Measurements from ENCODE around the gene PLCG2. TPM values are rescaled to one million over a fixed set of nuclear protein-coding genes. Genes with fewer than 3 reads are reported as not detected.

The PLCG2 gene
- total RNA-seq, 1 donor from 2014 or later, result 14.2 TPM

DNA sequence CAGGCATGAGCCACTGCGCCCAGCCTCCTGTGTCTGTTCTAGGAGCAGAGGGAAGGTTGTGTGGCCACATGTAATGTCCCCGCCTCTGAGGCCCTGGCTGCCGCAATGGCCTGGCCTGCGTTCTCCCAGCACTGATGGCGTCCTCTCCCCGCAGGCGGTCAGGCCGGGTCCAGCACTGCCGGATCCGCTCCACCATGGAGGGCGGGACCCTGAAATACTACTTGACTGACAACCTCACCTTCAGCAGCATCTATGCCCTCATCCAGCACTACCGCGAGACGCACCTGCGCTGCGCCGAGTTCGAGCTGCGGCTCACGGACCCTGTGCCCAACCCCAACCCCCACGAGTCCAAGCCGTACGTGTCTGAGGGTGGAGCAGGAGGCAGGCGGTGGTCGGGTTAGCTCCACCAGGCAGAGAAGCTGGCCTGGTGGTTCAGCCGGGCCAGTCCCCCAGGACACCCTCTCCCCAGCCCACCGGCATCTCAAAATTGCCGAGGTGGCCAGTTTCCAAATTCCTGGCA, 131.3 kb downstream of the PLCG2 start:
- Histone ChIP-seq H3K27me3 (no peaks in the 10 kb centered on the region), H3K4me3 (no peak overlapping the region), H3K4me1 (no peaks in the 10 kb centered on the region), H3K36me3 (no peaks in the 10 kb centered on the region), H3K9me3 (no peaks in the 10 kb centered on the region), H3K27ac (no peak overlapping the region)
- intact Hi-C loops (cut with DNase I), result no loop called here
- TF ChIP-seq POLR2A (IDR thresholded peaks at IDR 0.05), result no peak
- no peak for TF ChIP-seq POLR2AphosphoS5 (IDR thresholded peaks at IDR 0.05; ENCODE audit: insufficient read depth in 1 of 2, low read depth in 1 of 2)
- TF ChIP-seq CTCF (IDR thresholded peaks at IDR 0.05), result no peak
- DNase-seq (ENCODE audit: extremely low spot score in 2 of 2), result no peak

- no peak for DNase-seq (ENCODE audit: extremely low spot score in 2 of 2)
- H3K9me3 ChIP-seq, result no peaks in the 10 kb centered on the region
- TF ChIP-seq POLR2A (IDR thresholded peaks at IDR 0.05) (no peak), CTCF (IDR thresholded peaks at IDR 0.05) (no peak), POLR2AphosphoS5 (IDR thresholded peaks at IDR 0.05; ENCODE audit: insufficient read depth in 1 of 2, low read depth in 1 of 2) (no peak)
- no peak overlapping the region for H3K27ac ChIP-seq
- H3K4me3 ChIP-seq, result no peak overlapping the region
- H3K4me1 ChIP-seq, result no peaks in the 10 kb centered on the region
- intact Hi-C loops (cut with DNase I), result no loop called here
- H3K36me3 ChIP-seq, result no peaks in the 10 kb centered on the region
- H3K27me3 ChIP-seq, result no peaks in the 10 kb centered on the region
These were observed 133.3 kb downstream of the PLCG2 start for GRCh38 chr16:81912395-81912794.

GRCh38 chr16:81913222-81913621, 134.1 kb downstream of the PLCG2 start:
- Histone ChIP-seq H3K27me3 (no peaks in the 10 kb centered on the region), H3K4me3 (no peak overlapping the region), H3K36me3 (no peaks in the 10 kb centered on the region), H3K4me1 (no peaks in the 10 kb centered on the region), H3K27ac (no peak overlapping the region), H3K9me3 (no peaks in the 10 kb centered on the region)
- intact Hi-C loops (cut with DNase I), result no loop called here
- no peak for DNase-seq (ENCODE audit: extremely low spot score in 2 of 2)
- TF ChIP-seq CTCF (IDR thresholded peaks at IDR 0.05), result no peak
- TF ChIP-seq POLR2A (IDR thresholded peaks at IDR 0.05), result no peak
- no peak for TF ChIP-seq POLR2AphosphoS5 (IDR thresholded peaks at IDR 0.05; ENCODE audit: insufficient read depth in 1 of 2, low read depth in 1 of 2)

DNA sequence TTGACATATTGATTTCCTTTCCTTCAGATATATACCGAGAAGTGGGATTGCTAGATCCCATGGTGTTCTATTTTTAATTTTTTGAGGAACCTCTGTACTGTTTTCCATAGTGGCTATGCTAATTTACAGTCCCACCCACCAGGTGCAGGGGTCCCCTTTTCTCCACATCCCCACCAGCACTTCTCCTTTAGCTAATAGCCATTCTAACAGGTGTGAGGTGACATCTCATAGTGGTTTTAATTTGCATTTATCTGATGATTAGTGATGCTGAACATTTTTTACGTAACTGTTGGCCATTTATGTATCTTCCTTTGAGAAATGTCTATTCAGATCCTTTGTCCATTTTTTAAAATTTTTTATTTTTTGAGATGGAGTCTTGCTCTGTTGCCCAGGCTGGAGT, 138.3 kb downstream of the PLCG2 start:
- Histone ChIP-seq H3K36me3 (no peaks in the 10 kb centered on the region), H3K27ac (no peak overlapping the region), H3K4me3 (no peak overlapping the region), H3K9me3 (no peaks in the 10 kb centered on the region), H3K27me3 (no peaks in the 10 kb centered on the region), H3K4me1 (no peaks in the 10 kb centered on the region)
- intact Hi-C loops (cut with DNase I), result no loop called here
- no peak for DNase-seq (ENCODE audit: extremely low spot score in 2 of 2)
- no peak for TF ChIP-seq POLR2AphosphoS5 (IDR thresholded peaks at IDR 0.05; ENCODE audit: insufficient read depth in 1 of 2, low read depth in 1 of 2)
- no peak for TF ChIP-seq POLR2A (IDR thresholded peaks at IDR 0.05)
- TF ChIP-seq CTCF (IDR thresholded peaks at IDR 0.05), result no peak

- TF ChIP-seq CTCF (IDR thresholded peaks at IDR 0.05) (no peak), POLR2AphosphoS5 (IDR thresholded peaks at IDR 0.05; ENCODE audit: insufficient read depth in 1 of 2, low read depth in 1 of 2) (no peak)
- Histone ChIP-seq H3K36me3 (no peaks in the 10 kb centered on the region), H3K9me3 (no peaks in the 10 kb centered on the region), H3K4me3 (no peak overlapping the region), H3K4me1 (no peaks in the 10 kb centered on the region), H3K27ac (no peak overlapping the region), H3K27me3 (no peaks in the 10 kb centered on the region)
- intact Hi-C loops (cut with DNase I), result no loop called here
- DNase-seq (ENCODE audit: extremely low spot score in 2 of 2), result no peak
These were observed 139.8 kb downstream of the PLCG2 start for GRCh38 chr16:81918927-81919326.
